ENCODE measurements around the gene EMP3.

DNA sequence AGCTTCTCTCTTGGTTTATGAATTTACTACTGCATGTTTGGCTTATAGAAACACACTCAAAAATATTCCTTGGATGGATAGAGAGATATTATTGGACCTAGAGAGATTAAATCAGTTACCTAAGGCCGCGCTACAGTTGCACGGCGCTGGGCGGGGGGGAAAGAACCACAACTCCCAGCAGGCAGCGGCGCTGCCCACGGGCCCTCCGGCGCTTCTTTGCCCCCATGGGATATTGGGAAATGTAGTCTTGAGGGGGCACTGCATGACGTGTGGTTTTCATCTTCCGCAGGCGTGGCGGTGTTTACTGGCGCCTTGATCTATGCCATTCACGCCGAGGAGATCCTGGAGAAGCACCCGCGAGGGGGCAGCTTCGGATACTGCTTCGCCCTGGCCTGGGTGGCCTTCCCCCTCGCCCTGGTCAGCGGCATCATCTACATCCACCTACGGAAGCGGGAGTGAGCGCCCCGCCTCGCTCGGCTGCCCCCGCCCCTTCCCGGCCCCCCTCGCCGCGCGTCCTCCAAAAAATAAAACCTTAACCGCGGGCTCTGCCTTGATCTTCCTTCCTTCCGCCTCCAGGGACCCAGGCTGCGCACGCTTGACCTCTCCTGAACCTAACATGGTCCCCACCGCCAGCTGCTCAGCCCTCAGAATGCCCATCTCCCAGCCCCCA lies 4.8 kb downstream of the EMP3 start:
- TF ChIP-seq CBX3 (IDR thresholded peaks at IDR 0.05; ENCODE audit: borderline replicate concordance in 1 of 2, low read length in 2 of 2) (no peak), TCF7L2 (IDR thresholded peaks at IDR 0.05; ENCODE audit: low read depth, low read length) (no peak), RBBP5 (IDR thresholded peaks at IDR 0.05; ENCODE audit: borderline replicate concordance, insufficient read depth, low read length, poor library complexity, severe bottlenecking) (no peak), KLF16 (IDR thresholded peaks at IDR 0.05) (no peak)
- TF ChIP-seq, protein P1, sequence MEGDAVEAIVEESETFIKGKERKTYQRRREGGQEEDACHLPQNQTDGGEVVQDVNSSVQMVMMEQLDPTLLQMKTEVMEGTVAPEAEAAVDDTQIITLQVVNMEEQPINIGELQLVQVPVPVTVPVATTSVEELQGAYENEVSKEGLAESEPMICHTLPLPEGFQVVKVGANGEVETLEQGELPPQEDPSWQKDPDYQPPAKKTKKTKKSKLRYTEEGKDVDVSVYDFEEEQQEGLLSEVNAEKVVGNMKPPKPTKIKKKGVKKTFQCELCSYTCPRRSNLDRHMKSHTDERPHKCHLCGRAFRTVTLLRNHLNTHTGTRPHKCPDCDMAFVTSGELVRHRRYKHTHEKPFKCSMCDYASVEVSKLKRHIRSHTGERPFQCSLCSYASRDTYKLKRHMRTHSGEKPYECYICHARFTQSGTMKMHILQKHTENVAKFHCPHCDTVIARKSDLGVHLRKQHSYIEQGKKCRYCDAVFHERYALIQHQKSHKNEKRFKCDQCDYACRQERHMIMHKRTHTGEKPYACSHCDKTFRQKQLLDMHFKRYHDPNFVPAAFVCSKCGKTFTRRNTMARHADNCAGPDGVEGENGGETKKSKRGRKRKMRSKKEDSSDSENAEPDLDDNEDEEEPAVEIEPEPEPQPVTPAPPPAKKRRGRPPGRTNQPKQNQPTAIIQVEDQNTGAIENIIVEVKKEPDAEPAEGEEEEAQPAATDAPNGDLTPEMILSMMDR (IDR thresholded peaks at IDR 0.05 in 2 of 3, conservative IDR thresholded peaks at IDR 0.05 in 1 of 3; ENCODE audit: insufficient read depth in 2 of 3, low read depth in 1 of 3, low read length in 3 of 3) = no peak

Measured in K562 (cell line).